Activated T-helper 2 cell treated with anti-CD3 and anti-CD28 coated beads, Interferon-gamma antibody, Interleukin-2, Interleukin-4, amounts not matched to agents 10 μg/mL and 5 μg/mL and 100 μg/mL, durations not matched to agents 14 hours and 24 hours and 36 hours (primary cell): ENCODE results near the gene TXNRD2. TPM values are rescaled to one million over a fixed set of nuclear protein-coding genes. Genes with fewer than 3 reads are reported as not detected.

Source experiments
- DNase-seq: peaks from one replicate; pipeline ENCODE4 v3.0.0; 2021; ENCODE audit warnings: low spot score
- H3K27ac Mint-ChIP-seq: one replicate; pipeline ENCODE4 v1.8.0; 2021; ENCODE audit warnings: mixed read lengths
- H3K27me3 Mint-ChIP-seq: one replicate; pipeline ENCODE4 v1.8.0; 2021; ENCODE audit warnings: low read depth, mixed read lengths
- H3K36me3 Mint-ChIP-seq: one replicate; pipeline ENCODE4 v1.8.0; 2021; ENCODE audit warnings: low read depth, mixed read lengths
- H3K4me1 Mint-ChIP-seq: one replicate; pipeline ENCODE4 v1.8.0; 2021; ENCODE audit warnings: low read depth, mixed read lengths
- H3K4me3 Mint-ChIP-seq: one replicate; pipeline ENCODE4 v1.8.0; 2021; ENCODE audit warnings: low read depth, mild to moderate bottlenecking, moderate library complexity, mixed read lengths
- H3K9me3 Mint-ChIP-seq: one replicate; pipeline ENCODE4 v1.8.0; 2021; ENCODE audit warnings: mixed read lengths
- intact Hi-C: fragments of 100-400 bp; cut with micrococcal nuclease; formaldehyde crosslinking; loops from one replicate; pipeline ENCODE4 v1.15.1; 2023
- total RNA-seq: library from RNA; stranded (reverse); gene quantifications from 2 replicates; pipeline ENCODE4 v1.2.3, GENCODE V29; 2022

TXNRD2 gene
- total RNA-seq, 1 donor from 2014 or later, result 19.9 TPM

DNA sequence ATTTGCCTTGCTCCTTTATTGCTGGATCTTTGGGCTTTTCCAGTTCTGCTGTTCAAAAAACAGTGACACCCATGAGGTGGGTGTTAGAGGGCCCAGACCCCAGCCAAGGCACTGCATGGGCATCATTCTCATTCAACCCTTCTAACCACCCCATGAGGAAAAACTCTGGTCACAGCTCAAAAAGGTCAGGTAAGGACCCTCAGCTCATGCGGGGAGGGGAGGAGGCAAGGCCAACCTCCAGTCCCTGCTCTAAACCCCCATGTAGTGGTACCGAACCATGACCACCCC lies 94.3 kb downstream of the TXNRD2 start:
- Mint-ChIP-seq H3K4me1 (peaks cover 4% of the 10 kb centered on the region), H3K27ac (no peak overlapping the region), H3K4me3 (no peak overlapping the region), H3K9me3 (peaks cover 7% of the 10 kb centered on the region), H3K36me3 (peaks cover 37% of the 10 kb centered on the region), H3K27me3 (no peaks in the 10 kb centered on the region)
- intact Hi-C loops, result no loop called here
- no peak for DNase-seq

DNA sequence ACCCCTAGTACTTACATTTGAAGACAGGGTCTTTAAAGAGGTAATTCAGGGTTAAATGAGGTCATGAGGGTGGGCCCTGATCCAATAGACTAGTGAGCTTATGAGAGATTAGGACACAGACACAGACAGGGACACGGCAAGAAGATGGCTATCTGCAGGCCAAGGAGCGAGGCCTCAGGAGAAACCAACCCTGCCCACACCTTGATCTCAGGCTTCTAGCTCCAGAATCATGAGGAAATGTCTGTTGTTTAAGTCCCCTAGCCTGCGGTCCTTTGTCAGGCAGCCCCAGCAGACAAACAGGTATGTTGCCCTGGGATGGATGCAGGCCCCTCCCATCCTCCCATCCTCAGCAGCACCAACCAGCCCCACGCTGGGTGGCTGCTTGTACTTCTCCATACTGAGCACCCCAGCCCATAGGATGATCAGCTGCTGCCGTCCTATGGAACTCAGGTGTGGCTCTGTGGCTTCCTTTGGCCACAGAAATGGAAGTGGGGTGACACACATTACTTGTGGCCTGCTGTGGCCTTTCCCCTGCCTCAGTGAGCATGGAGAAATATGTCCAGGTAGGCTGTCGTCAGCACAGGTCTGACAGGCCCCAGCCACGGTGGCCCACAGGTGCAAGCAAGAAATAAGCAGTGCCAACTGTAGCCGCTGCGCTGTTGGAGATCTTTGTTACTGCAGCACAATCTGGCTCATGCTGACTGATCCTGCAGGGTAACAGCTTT lies 94.8 kb downstream of the TXNRD2 start:
- H3K27me3 Mint-ChIP-seq, result no peaks in the 10 kb centered on the region
- peaks cover 32% of the 10 kb centered on the region for H3K36me3 Mint-ChIP-seq
- DNase-seq, result no peak
- H3K4me1 Mint-ChIP-seq, result peaks cover 2% of the 10 kb centered on the region
- peaks cover 7% of the 10 kb centered on the region for H3K9me3 Mint-ChIP-seq
- H3K27ac Mint-ChIP-seq, result no peak overlapping the region
- intact Hi-C loops, result no loop called here
- H3K4me3 Mint-ChIP-seq, result no peak overlapping the region

DNA sequence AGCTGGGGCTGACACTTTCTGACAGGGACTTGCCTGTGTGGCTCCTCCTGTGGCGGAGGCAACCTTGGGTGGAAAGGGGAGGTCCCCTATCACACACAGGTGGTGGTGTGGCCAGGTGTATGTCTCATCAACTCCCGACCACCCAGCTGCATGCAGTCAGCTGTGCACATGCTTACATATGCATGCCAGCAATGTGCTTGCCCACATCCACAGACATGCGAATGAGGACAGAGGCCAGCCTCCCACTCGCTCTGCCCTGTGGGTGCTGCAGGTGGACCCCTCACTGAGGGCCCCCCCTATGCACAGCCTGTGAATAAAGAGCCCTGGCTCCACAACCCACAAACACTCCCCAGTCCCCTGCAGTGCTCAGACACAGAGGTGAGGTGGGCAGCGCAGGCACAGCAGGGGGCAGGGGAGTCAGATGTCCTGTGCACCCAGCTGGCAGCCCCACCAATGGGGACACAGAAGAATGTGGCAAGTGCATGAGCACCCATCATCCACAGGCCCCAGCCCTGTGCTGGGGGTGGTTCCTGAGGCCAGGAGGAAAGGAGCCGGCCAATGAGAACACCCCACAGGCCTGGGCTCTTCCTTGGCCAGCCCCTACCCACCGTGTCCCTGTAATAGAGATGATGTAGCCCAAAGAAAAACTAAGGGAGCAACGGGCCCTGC lies 96.4 kb downstream of the TXNRD2 start:
- Mint-ChIP-seq H3K27ac (no peak overlapping the region), H3K9me3 (peaks cover 7% of the 10 kb centered on the region), H3K27me3 (no peaks in the 10 kb centered on the region), H3K36me3 (peaks cover 27% of the 10 kb centered on the region), H3K4me3 (no peak overlapping the region), H3K4me1 (peaks cover 2% of the 10 kb centered on the region)
- intact Hi-C loops, result no loop called here
- DNase-seq, result no peak

DNA sequence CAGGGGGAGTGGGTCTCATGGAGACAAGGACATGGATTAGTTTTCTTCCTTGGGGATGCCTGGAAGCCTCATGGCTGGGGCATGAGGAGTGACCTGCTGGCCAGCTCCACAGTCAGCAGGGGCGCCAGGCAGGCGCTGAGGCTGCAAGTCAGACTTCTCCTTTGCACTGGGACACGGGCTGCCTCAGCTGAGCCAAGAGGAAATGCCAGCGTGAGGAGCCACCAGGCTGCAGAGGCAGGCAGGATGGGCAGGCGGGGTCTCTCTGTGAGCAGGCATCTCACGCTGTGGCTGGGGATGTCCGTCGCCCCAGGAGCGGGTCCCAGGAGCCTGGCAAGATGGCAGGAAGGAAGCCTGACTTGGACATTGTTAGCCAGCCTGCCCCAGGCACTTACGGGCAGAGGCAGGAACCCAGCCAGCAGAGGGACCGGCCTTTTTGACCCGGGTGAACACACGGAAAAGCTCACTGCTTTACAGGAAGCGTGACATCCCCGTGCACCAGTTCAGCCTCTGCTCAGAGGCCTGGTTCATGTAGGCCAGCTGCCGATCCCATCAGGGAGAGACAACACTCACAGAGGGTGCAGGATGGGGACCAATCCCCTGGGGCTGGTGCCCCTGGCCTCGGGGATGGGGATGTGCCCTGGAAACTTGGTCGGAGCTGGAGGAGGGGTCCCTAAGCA lies 97.1 kb downstream of the TXNRD2 start:
- H3K27me3 Mint-ChIP-seq, result no peaks in the 10 kb centered on the region
- peaks cover 20% of the 10 kb centered on the region for H3K36me3 Mint-ChIP-seq
- peaks cover 2% of the 10 kb centered on the region for H3K4me1 Mint-ChIP-seq
- no peak overlapping the region for H3K4me3 Mint-ChIP-seq
- H3K9me3 Mint-ChIP-seq, result peaks cover 7% of the 10 kb centered on the region
- no peak overlapping the region for H3K27ac Mint-ChIP-seq
- intact Hi-C loops, result no loop called here
- no peak for DNase-seq

DNA sequence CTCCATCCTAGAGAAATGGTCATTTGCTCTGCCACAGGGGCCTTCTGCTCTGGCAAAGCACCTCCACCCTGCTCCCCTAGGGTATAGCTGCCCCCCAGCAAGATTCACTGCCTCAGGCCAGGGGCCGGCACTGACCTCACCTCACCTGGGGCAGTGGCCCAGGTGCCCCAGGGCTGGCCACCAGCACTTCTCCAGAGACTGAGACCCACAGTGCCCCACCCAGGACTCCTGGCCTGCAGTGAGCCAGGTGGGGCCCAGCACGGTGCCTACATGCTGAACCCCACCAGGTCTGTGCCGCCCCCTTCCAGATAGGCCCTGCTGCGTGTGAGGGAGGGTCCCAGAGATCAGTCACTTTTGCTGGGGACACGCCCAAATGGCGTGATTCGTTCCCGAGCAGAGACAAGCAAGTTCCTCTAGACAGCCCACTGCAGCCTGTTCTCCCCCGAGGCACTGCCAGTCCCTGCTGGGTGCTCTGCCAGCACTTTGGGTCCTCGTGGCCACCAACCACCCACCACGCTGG lies 97.7 kb downstream of the TXNRD2 start:
- intact Hi-C loops, result no loop called here
- peaks cover 19% of the 10 kb centered on the region for H3K36me3 Mint-ChIP-seq
- H3K27ac Mint-ChIP-seq, result no peak overlapping the region
- DNase-seq, result no peak
- peaks cover 7% of the 10 kb centered on the region for H3K9me3 Mint-ChIP-seq
- no peaks in the 10 kb centered on the region for H3K27me3 Mint-ChIP-seq
- H3K4me3 Mint-ChIP-seq, result no peak overlapping the region
- peaks cover 2% of the 10 kb centered on the region for H3K4me1 Mint-ChIP-seq

DNA sequence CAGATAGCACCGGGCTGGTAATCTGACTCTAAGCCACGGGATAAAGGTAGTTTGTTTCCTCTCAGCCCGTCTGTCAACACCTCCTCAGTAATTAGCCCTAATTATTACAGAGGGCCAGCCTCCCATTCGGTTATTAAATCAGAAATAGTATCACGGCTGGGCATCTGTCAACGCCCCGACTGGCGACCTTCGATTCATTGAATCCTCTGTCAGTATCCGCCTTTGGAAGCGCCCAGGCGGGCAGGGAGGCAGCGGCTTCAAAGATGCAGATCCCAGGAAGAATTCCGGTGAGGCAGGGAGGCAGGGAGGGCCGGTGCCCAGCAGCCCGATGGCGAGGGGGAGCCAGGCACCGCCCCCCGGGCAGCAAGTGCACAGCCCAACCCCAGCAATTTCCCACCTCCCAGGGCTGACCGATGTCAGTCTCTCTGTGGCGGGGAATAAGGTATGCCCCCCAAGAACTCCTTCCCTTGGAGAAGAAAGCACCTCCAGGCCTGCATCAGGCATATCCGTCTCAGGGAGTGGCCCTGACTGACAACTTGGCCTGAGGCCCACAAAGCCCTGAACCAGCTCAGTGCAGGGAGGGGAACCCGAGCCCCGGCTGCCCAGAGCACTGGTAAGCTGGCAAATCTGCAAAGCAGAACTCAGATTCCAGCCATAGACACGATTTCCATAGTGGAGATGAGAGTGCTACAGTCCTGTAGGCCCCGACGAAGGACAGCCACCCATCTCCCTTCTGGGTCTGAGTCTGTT lies 98.3 kb downstream of the TXNRD2 start:
- peaks cover 16% of the 10 kb centered on the region for H3K36me3 Mint-ChIP-seq
- intact Hi-C loops, result no loop called here
- peaks cover 7% of the 10 kb centered on the region for H3K9me3 Mint-ChIP-seq
- peaks cover 2% of the 10 kb centered on the region for H3K4me1 Mint-ChIP-seq
- no peak overlapping the region for H3K27ac Mint-ChIP-seq
- no peaks in the 10 kb centered on the region for H3K27me3 Mint-ChIP-seq
- DNase-seq, result no peak
- H3K4me3 Mint-ChIP-seq, result no peak overlapping the region

DNA sequence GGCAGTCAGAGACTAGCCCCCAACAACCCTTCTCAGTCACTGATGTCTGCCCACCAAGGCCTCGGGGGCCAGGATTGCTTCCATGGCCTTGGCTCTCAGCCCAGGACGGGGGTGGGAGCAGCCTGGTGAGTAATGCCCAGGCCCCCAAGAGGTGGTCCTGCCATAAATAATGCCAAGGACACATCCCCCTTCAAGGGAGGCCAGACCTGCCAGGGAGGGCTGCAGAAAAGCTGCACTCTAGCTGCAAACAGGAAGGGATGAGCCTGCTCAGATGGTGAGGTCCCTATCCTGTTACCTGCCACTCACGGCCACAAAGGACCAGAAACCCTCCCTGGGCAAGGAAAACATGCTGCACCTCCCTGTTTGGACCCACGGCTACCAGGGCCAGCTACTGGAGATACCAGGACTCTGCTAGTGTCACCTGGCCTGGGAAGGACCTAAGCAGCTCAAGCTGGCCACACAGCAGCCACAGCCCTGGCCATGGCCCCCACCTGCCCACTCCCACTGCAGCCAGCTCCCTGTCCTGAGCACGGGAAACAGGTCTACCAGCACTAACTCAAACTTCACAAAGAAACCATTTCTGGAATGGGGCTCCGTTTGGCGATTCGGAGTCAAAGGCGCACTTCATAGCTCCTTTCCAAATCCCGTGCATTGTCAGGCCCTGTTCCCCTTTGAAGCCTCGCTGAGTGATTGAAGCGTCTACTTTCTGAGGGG lies 99.1 kb downstream of the TXNRD2 start:
- DNase-seq, result no peak
- peaks cover 1% of the 10 kb centered on the region for H3K9me3 Mint-ChIP-seq
- H3K36me3 Mint-ChIP-seq, result peaks cover 10% of the 10 kb centered on the region
- no peak overlapping the region for H3K27ac Mint-ChIP-seq
- H3K4me3 Mint-ChIP-seq, result no peak overlapping the region
- peaks cover 2% of the 10 kb centered on the region for H3K4me1 Mint-ChIP-seq
- H3K27me3 Mint-ChIP-seq, result no peaks in the 10 kb centered on the region
- intact Hi-C loops, result no loop called here

DNA sequence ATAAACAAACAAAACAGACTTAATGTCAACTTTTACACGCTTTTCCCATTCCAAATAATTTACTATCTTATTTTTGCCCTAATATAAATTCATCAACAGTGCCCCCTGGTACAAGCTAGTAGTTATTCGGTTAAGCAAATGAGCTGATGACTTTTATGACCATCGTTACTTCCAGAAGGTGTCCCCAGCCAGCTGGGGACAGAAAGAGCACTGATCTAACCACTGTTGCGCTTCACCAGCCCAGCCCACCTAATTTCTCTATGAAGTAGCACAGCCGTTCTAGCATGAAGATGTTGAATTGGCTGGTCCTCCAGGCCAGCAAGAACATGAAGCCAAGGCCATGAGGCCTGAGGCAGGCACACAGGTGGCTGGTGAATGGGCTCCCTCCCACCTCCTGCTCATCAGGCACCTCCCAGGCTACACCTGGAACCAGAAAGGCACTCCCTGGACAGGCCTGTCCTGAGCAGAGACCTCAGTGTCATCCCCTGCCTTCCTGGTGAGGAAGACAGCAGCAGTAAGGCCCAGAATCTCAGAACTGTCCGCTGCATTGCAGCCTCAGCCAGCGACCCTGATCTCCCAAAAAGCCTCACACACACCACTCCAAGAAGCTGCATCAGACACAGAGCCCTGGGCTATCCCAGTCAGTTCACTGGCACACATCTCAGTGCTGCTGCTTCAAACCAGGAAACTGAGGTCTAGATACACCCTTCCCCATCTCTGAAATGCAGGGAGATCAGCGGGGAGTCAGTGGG lies 99.8 kb downstream of the TXNRD2 start:
- Mint-ChIP-seq H3K9me3 (no peaks in the 10 kb centered on the region), H3K27me3 (no peaks in the 10 kb centered on the region), H3K4me3 (no peak overlapping the region), H3K4me1 (peaks cover 2% of the 10 kb centered on the region), H3K36me3 (peaks cover 6% of the 10 kb centered on the region), H3K27ac (no peak overlapping the region)
- DNase-seq, result no peak
- intact Hi-C loops, result no loop called here

DNA sequence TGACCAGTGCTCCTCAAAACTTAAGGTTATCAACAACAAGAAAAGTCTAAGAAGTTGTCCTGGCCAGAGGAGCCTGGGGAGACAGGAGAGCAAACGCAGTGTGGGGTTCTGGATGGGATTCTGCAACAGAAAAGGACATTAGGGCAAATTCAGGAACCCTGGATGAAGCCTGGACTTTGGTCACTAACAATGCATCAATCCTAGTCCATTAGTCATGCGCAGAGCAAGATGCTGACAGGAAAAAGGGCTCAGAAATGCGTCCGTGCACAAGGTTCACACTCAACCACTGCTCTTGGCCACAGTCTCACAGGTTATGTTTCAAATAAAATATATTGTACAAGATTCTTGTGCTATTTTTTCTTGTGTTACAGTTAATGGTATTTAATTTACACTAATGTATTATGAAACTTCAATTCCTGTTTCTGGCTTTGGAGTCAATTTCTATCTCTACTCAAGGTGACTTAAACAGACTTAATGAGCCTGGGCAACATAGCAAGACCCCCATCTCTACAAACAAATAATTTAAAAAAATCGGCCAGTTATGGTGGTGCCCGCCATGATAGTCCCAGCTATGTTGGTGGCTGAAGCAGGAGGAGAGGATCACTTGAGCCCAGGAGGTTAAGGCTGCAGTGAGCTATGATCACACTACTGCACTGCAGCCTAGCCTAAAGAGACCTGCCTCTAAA lies 100.5 kb downstream of the TXNRD2 start:
- peaks cover 6% of the 10 kb centered on the region for H3K36me3 Mint-ChIP-seq
- intact Hi-C loops, result no loop called here
- no peak overlapping the region for H3K4me3 Mint-ChIP-seq
- H3K27me3 Mint-ChIP-seq, result no peaks in the 10 kb centered on the region
- peaks cover 2% of the 10 kb centered on the region for H3K4me1 Mint-ChIP-seq
- no peaks in the 10 kb centered on the region for H3K9me3 Mint-ChIP-seq
- no peak overlapping the region for H3K27ac Mint-ChIP-seq
- no peak for DNase-seq

DNA sequence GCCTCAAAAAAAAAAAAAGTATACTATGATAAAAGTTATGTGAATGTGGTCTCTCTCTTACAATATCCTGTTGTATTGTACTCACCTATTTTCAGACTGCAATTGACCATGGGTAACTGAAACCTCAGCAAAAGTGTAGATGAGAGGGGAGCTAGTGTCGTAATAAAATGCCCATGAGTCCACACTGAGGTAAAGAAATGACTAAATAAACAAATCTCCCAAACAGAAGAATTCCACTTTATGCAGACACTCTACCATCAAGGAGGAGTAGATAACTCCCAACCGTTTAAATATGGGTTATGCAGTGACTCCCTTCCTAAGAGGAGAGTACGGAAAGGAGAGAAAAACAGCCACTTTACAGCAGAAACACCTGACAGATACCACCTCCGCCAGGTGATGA lies 101.6 kb downstream of the TXNRD2 start:
- Mint-ChIP-seq H3K4me3 (no peak overlapping the region), H3K9me3 (no peaks in the 10 kb centered on the region), H3K36me3 (no peaks in the 10 kb centered on the region), H3K4me1 (peaks cover 2% of the 10 kb centered on the region), H3K27ac (no peak overlapping the region), H3K27me3 (no peaks in the 10 kb centered on the region)
- no peak for DNase-seq
- intact Hi-C loops, result no loop called here

DNA sequence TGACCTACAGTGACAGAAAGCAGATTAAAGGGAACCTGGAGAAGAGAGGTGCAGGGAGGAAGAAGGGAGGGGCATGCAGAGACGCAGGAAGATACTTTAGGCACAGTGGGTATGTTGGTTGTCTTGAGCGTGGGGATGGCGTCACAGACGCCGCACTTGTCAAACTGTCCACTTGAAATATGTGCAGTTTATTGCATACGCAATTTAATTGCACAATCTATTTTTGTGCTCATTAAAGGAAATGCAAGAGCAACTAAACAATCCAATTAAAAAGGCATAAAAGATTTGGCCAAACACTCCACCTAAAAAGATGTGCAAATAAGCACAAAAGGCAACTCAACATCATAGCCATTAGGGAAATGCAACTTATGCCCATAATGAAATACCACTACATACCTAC lies 103.7 kb downstream of the TXNRD2 start:
- intact Hi-C loops, result no loop called here
- Mint-ChIP-seq H3K4me1 (peaks cover 10% of the 10 kb centered on the region), H3K4me3 (no peak overlapping the region), H3K27me3 (no peaks in the 10 kb centered on the region), H3K9me3 (no peaks in the 10 kb centered on the region), H3K36me3 (no peaks in the 10 kb centered on the region), H3K27ac (no peak overlapping the region)
- no peak for DNase-seq
